KBM-7 (cell line): ENCODE measurements around the gene SERPINB11.
A peak's percentile ranks its signal among the peaks of the same experiment; 100 is the strongest.
"Not testable (repeated sequence)": the region's sequence is repeated elsewhere in the genome, so short reads cannot be mapped to it uniquely, and the experiment has no call there.

Experiments
- DNase-seq: peaks from one replicate; pipeline ENCODE4 v3.0.0-alpha.2; 2015
- in situ Hi-C: fragments of 300-500 bp; cut with MboI; formaldehyde crosslinking; loops from 2 replicates; pipeline ENCODE4 v1.14.3; 2020; ENCODE audit warnings: low sequenced_read_pairs, low pct_unique_long_range_greater_than_20kb, mixed read lengths

Gene SERPINB11

GRCh38 chr18:63708650-63709049, 5.9 kb downstream of the SERPINB11 start:
- in situ Hi-C loops: no loop called here
- no peak for DNase-seq

- DNase-seq: no peak
- in situ Hi-C loops: no loop called here
Observed at GRCh38 chr18:63725682-63726480, 23.1 kb downstream of the SERPINB11 start.

GRCh38 chr18:63730773-63731172, 28.0 kb downstream of the SERPINB11 start:
- no peak for DNase-seq
- in situ Hi-C loops: no loop called here

GRCh38 chr18:63731215-63731614, 28.5 kb downstream of the SERPINB11 start:
- no peak for DNase-seq
- in situ Hi-C loops: no loop called here

- in situ Hi-C loops: no loop called here
- no peak for DNase-seq
Observed at GRCh38 chr18:63736876-63737275, 34.1 kb downstream of the SERPINB11 start.

GRCh38 chr18:63741769-63742168, 39.0 kb downstream of the SERPINB11 start:
- in situ Hi-C loops: no loop called here

GRCh38 chr18:63747006-63747405, 44.2 kb downstream of the SERPINB11 start:
- DNase-seq: no peak
- in situ Hi-C loops: no loop called here

More at GRCh38 chr18:63741769-63742168, 39.0 kb downstream of the SERPINB11 start:
- peak; percentile 4 for DNase-seq

- DNase-seq: no peak
- in situ Hi-C loops: no loop called here
Observed at GRCh38 chr18:63749489-63749888, 46.7 kb downstream of the SERPINB11 start.

GRCh38 chr18:63752636-63753035, 49.9 kb downstream of the SERPINB11 start:
- no peak for DNase-seq
- in situ Hi-C loops: no loop called here

- DNase-seq: no peak
- in situ Hi-C loops: no loop called here
Observed at GRCh38 chr18:63753676-63754075, 50.9 kb downstream of the SERPINB11 start.

GRCh38 chr18:63757541-63757940, 54.8 kb downstream of the SERPINB11 start:
- DNase-seq: no peak
- in situ Hi-C loops: no loop called here

GRCh38 chr18:63758615-63759240, 56.0 kb downstream of the SERPINB11 start:
- no peak for DNase-seq
- in situ Hi-C loops: no loop called here

GRCh38 chr18:63759786-63760185, 57.0 kb downstream of the SERPINB11 start:
- DNase-seq, in situ Hi-C loops: not testable (repeated sequence)

GRCh38 chr18:63762518-63762917, 59.8 kb downstream of the SERPINB11 start:
- DNase-seq: no peak
- in situ Hi-C loops: no loop called here

- in situ Hi-C loops: no loop called here
- no peak for DNase-seq
Observed at GRCh38 chr18:63763831-63764600, 61.3 kb downstream of the SERPINB11 start.

- in situ Hi-C loops: no loop called here
- DNase-seq: no peak
Observed at GRCh38 chr18:63765837-63766236, 63.1 kb downstream of the SERPINB11 start.
